A549 (cell line): ENCODE results near the gene RFX1. TPM values are rescaled to one million over a fixed set of nuclear protein-coding genes. Genes with fewer than 3 reads are reported as not detected.

Experiments used
- ATAC-seq, 2 experiments: fragments of 200-7000 bp in 1 of 2; fragments of >200 bp in 1 of 2; cut with Nextera tagmentation in 1 of 2; cut with Tn5 transposase in 1 of 2; 3 replicates each; pipeline versions ENCODE4 v1.8.0 to v1.9.1; 2018 to 2020; ENCODE audit warnings: mild to moderate bottlenecking in 1 of 2, moderate library complexity in 1 of 2
- CTCF ChIA-PET: fragments of 300-600 bp; sonication (Branson Sonifier 250); formaldehyde crosslinking; extraction: SDS; loops from one replicate; lab custom pipeline; 2021; ENCODE audit warnings: antibody characterized with exemption, inconsistent platforms; lab: Yijun Ruan, JAX
- POLR2A ChIA-PET: fragments of 350-600 bp; formaldehyde crosslinking; extraction: SDS; loops from one replicate; lab custom pipeline; 2021; ENCODE audit warnings: antibody characterized with exemption, inconsistent platforms; lab: Yijun Ruan, JAX
- DNase-seq, 2 experiments: peaks; one replicate each; pipeline versions ENCODE4 v3.0.0 to v3.0.0-alpha.2; 2011 to 2016; ENCODE audit warnings: low read depth in 1 of 2, low spot score in 1 of 2
- FAIRE-seq: peaks from 2 replicates; lab custom pipeline; 2011; peaks lifted over from hg19 to GRCh38; lab: Jason Lieb, UNC
- H3K27ac ChIP-seq, 2 experiments: fragments of >200 bp; sonication (Bioruptor Twin); formaldehyde crosslinking; 3 replicates each; pipeline ENCODE4 v1.5.1; 2016 to 2017
- H3K4me1 ChIP-seq: fragments of >200 bp; sonication (Bioruptor Twin); formaldehyde crosslinking; 3 replicates; pipeline ENCODE4 v1.6.1; 2016
- H3K4me2 ChIP-seq: fragments of >200 bp; sonication (Bioruptor Twin); formaldehyde crosslinking; 3 replicates; pipeline ENCODE4 v1.6.1; 2016
- H3K4me3 ChIP-seq: fragments of >200 bp; sonication (Bioruptor Twin); formaldehyde crosslinking; 3 replicates; pipeline ENCODE4 v1.5.1; 2016
- H3K9me3 ChIP-seq: fragments of >200 bp; sonication (Bioruptor Twin); formaldehyde crosslinking; 3 replicates; pipeline ENCODE4 v1.6.1; 2016
- BHLHE40 ChIP-seq: IDR thresholded peaks from 2 replicates; pipeline ENCODE4 v1.6.1; 2012; ENCODE audit warnings: low read depth, low read length, inconsistent platforms
- CHD4 ChIP-seq: fragments of 200-600 bp; sonication (generic); IDR thresholded peaks from 2 replicates; pipeline ENCODE4 v1.6.1; 2016; ENCODE audit warnings: antibody characterized with exemption, mild to moderate bottlenecking, borderline replicate concordance
- ESRRA ChIP-seq: fragments of 150-350 bp; IDR thresholded peaks from 2 replicates; pipeline ENCODE4 v1.6.1; 2014; ENCODE audit warnings: mild to moderate bottlenecking, low read length, borderline replicate concordance
- FOSB ChIP-seq: fragments of 250-450 bp; sonication (Bioruptor Pico); IDR thresholded peaks from 2 replicates; pipeline ENCODE4 v1.5.0; 2020; ENCODE audit warnings: mild to moderate bottlenecking, moderate library complexity
- FOXS1 ChIP-seq: fragments of 250-450 bp; sonication (Bioruptor Pico); IDR thresholded peaks from 2 replicates; pipeline ENCODE4 v1.5.0; 2020; ENCODE audit warnings: mild to moderate bottlenecking, moderate library complexity
- HDAC2 ChIP-seq: fragments of 200-600 bp; sonication (generic); IDR thresholded peaks from 2 replicates; pipeline ENCODE4 v1.6.1; 2016
- HEYL ChIP-seq: fragments of 250-450 bp; sonication (Bioruptor Pico); IDR thresholded peaks from 2 replicates; pipeline ENCODE4 v1.8.0; 2021; ENCODE audit warnings: mild to moderate bottlenecking, moderate library complexity
- HOXB13 ChIP-seq: fragments of 250-450 bp; sonication (Bioruptor Pico); IDR thresholded peaks from 2 replicates; pipeline ENCODE4 v1.5.0; 2020; ENCODE audit warnings: low read depth, mild to moderate bottlenecking, moderate library complexity
- KDM1A ChIP-seq: fragments of 200-600 bp; sonication (generic); IDR thresholded peaks from 2 replicates; pipeline ENCODE4 v1.6.1; 2016; ENCODE audit warnings: low read depth, mild to moderate bottlenecking
- MAFK ChIP-seq: fragments of 450-650 bp; IDR thresholded peaks from 2 replicates; pipeline ENCODE4 v1.6.1; 2014; ENCODE audit not compliant: partially characterized antibody
- MAZ ChIP-seq: fragments of 150-350 bp; IDR thresholded peaks from 2 replicates; pipeline ENCODE4 v1.6.1; 2014; ENCODE audit warnings: antibody characterized with exemption, low read depth, low read length, borderline replicate concordance
- MYC ChIP-seq: IDR thresholded peaks from 2 replicates; pipeline ENCODE4 v1.6.1; 2012; ENCODE audit warnings: mild to moderate bottlenecking, inconsistent platforms, low read length, improper control_type of control experiment, borderline replicate concordance
- NFE2L2 ChIP-seq: fragments of 150-350 bp; conservative IDR thresholded peaks from 2 replicates; pipeline ENCODE4 v1.6.1; 2014; ENCODE audit warnings: low read length
- NPAS2 ChIP-seq: fragments of 250-450 bp; sonication (Bioruptor Pico); IDR thresholded peaks from 2 replicates; pipeline ENCODE4 v1.8.0; 2022; ENCODE audit warnings: mild to moderate bottlenecking, moderate library complexity, borderline replicate concordance
- NR3C1 ChIP-seq: fragments of >200 bp; sonication (Bioruptor Twin); formaldehyde crosslinking; IDR thresholded peaks from 3 replicates; pipeline ENCODE4 v1.6.1; 2017
- PHF8 ChIP-seq: fragments of 200-600 bp; sonication (generic); IDR thresholded peaks from 2 replicates; pipeline ENCODE4 v1.6.1; 2016; ENCODE audit warnings: low read depth, mild to moderate bottlenecking, antibody characterized with exemption, moderate library complexity, borderline replicate concordance
- POLR2AphosphoS2 ChIP-seq: conservative IDR thresholded peaks from 2 replicates; pipeline ENCODE4 v1.6.1; 2012; ENCODE audit warnings: low read length, improper control_type of control experiment, inconsistent platforms
- RCOR1 ChIP-seq: fragments of 150-350 bp; IDR thresholded peaks from 2 replicates; pipeline ENCODE4 v1.6.1; 2014; ENCODE audit warnings: antibody characterized with exemption, low read length, low read depth
- SREBF2 ChIP-seq: fragments of 450-650 bp; IDR thresholded peaks from 2 replicates; pipeline ENCODE4 v1.6.1; 2014; ENCODE audit warnings: mild to moderate bottlenecking, moderate library complexity
- ZNF302 ChIP-seq: fragments of 250-450 bp; sonication (Bioruptor Pico); IDR thresholded peaks from 2 replicates; pipeline ENCODE4 v1.9.0; 2021; ENCODE audit warnings: inconsistent platforms, mild to moderate bottlenecking, moderate library complexity
- ZSCAN20 ChIP-seq: fragments of 250-450 bp; sonication (Bioruptor Pico); IDR thresholded peaks from 2 replicates; pipeline ENCODE4 v1.8.0; 2022; ENCODE audit warnings: mild to moderate bottlenecking, moderate library complexity
- WGBS: methylation state at CpG from one replicate; pipeline ENCODE4 v1.1.6; 2017; ENCODE audit errors: missing lambda C conversion rate; 5-methylcytosine and 5-hydroxymethylcytosine counted together
- polyA plus RNA-seq, 4 experiments: library from polyadenylated mRNA; depleted of rRNA in 3 of 4; stranded (reverse); fragments of >200 nt; fragmentation: RNase III in 1 of 4; extraction: RNeasy Plus Mini Kit Qiagen cat#74134 plus additional on column Dnase treatment in 1 of 4; gene quantifications; 2 replicates in 3 of 4; 3 replicates in 1 of 4; pipeline ENCODE4 v1.2.3, GENCODE V29; 2011 to 2017
- TF ChIP-seq, protein P1 (sequence below): fragments of 250-450 bp; sonication (Bioruptor Pico); IDR thresholded peaks from 2 replicates; pipeline ENCODE4 v1.5.0; 2021; ENCODE audit warnings: mild to moderate bottlenecking, moderate library complexity, borderline replicate concordance
- TF ChIP-seq, protein P2 (sequence below): fragments of >200 bp; sonication (Bioruptor Twin); formaldehyde crosslinking; IDR thresholded peaks from 3 replicates; pipeline ENCODE4 v1.6.1; 2016

The RFX1 gene
- polyA plus RNA-seq, 2 of the 4 experiments (the other 2 are of a cell fraction) = 0.57 to 5.4 TPM

DNA sequence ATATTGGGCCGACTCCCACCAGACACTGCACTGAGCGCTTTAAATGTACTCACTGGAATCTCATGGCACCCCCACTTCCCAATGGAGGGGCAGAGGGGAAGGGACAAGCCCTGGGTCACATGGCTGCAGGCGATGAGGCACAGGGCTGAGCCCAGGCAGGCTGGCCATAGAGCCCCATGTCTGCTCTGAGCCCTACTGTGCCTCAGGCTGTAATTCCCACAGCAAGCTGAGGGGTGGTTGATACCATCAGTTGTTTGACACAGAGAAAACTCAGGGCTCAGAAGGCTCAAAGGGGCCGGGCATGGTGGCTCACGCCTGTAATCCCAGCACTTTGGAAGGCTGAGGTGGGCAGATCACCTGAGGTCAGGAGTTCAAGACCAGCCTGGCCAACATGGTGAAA, 25.1 kb downstream of the RFX1 start (continued):
- TF ChIP-seq, protein P1, sequence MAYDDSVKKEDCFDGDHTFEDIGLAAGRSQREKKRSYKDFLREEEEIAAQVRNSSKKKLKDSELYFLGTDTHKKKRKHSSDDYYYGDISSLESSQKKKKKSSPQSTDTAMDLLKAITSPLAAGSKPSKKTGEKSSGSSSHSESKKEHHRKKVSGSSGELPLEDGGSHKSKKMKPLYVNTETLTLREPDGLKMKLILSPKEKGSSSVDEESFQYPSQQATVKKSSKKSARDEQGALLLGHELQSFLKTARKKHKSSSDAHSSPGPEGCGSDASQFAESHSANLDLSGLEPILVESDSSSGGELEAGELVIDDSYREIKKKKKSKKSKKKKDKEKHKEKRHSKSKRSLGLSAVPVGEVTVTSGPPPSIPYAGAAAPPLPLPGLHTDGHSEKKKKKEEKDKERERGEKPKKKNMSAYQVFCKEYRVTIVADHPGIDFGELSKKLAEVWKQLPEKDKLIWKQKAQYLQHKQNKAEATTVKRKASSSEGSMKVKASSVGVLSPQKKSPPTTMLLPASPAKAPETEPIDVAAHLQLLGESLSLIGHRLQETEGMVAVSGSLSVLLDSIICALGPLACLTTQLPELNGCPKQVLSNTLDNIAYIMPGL = no peak
- TF ChIP-seq, all 56 proteins: peak for 0

DNA sequence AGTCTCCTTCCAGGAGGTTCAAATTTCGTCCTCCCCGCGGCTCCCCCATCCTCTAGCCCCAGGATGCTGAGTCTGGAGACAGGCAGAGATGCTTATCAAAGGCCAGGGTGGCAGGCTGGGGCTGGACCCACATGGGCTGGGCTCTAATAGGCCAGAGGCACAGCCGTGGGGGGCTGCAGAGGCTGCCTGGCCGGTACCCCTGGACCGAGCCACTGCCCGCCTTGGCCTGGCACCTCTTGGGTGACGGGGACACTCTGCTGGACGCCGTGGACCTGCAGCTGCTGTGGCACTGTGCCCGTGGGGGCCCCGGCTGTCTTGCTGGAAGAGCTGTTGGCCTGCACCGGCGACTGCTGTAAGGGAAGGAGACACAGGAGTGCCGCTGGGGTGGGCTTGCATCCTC, 25.8 kb downstream of the RFX1 start:
- Histone ChIP-seq H3K27ac (no peak overlapping the region), H3K4me3 (no peak overlapping the region), H3K4me2 (no peak overlapping the region), H3K4me1 (no peaks in the 10 kb centered on the region), H3K9me3 (no peaks in the 10 kb centered on the region)
- DNase-seq (no peak), ATAC-seq (no peak), FAIRE-seq (no peak)
- WGBS = 88% methylated on average over 3 of the region's 15 CpGs
- POLR2A ChIA-PET = no interaction called here
- TF ChIP-seq NFE2L2 = no peak
- TF ChIP-seq HEYL = no peak
- TF ChIP-seq NPAS2 (CRISPR knock-in tag) = no peak
- no peak for TF ChIP-seq ZSCAN20
- TF ChIP-seq MYC = no peak
- TF ChIP-seq, protein P1 = no peak
- TF ChIP-seq POLR2AphosphoS2 = no peak
- no peak for TF ChIP-seq MAZ
- no peak for TF ChIP-seq RCOR1
- TF ChIP-seq, all 56 proteins: peak for 0
- CTCF ChIA-PET = interaction anchor here (0.8 kb wide), 1 partner anchor 95 kb away, joined by 4 read pairs; no protein-coding TSS in a partner anchor

DNA sequence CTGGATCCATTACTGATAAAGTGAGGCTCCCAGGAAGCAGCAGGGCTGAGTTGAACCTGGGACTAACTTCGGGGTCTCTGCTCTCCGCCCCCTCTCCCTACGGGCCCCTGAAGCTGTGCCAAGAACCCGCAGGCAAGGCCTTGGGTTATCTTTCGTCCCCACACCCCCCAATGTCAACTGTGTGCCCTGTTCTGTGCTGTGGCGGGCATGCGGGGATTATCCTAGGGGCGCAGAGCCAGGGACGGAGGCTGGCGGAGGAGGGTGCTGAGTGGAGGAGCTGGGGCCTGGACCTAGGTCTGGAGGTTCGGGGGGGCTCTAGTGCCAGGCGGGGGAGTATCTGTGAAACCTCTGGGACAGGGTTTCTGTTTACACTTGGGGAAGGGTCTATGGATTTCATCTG, 26.4 kb downstream of the RFX1 start:
- WGBS = 50% methylated on average over 2 of the region's 12 CpGs
- DNase-seq (no peak), FAIRE-seq (no peak), ATAC-seq (no peak)
- Histone ChIP-seq H3K4me2 (no peak overlapping the region), H3K4me3 (no peak overlapping the region), H3K9me3 (no peaks in the 10 kb centered on the region), H3K27ac (no peak overlapping the region), H3K4me1 (no peaks in the 10 kb centered on the region)
- ChIA-PET POLR2A (no interaction called here), CTCF (no interaction called here)
- TF ChIP-seq CHD4 = no peak
- TF ChIP-seq FOXS1 (CRISPR knock-in tag) = no peak
- TF ChIP-seq PHF8 = no peak
- TF ChIP-seq HDAC2 = no peak
- no peak for TF ChIP-seq ZNF302
- no peak for TF ChIP-seq ESRRA
- no peak for TF ChIP-seq MAFK
- TF ChIP-seq, protein P2, sequence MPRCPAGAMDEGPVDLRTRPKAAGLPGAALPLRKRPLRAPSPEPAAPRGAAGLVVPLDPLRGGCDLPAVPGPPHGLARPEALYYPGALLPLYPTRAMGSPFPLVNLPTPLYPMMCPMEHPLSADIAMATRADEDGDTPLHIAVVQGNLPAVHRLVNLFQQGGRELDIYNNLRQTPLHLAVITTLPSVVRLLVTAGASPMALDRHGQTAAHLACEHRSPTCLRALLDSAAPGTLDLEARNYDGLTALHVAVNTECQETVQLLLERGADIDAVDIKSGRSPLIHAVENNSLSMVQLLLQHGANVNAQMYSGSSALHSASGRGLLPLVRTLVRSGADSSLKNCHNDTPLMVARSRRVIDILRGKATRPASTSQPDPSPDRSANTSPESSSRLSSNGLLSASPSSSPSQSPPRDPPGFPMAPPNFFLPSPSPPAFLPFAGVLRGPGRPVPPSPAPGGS = no peak
- TF ChIP-seq NFE2L2 = no peak
- TF ChIP-seq NPAS2 (CRISPR knock-in tag) = no peak
- TF ChIP-seq NR3C1 = no peak
- no peak for TF ChIP-seq KDM1A
- no peak for TF ChIP-seq HOXB13 (CRISPR knock-in tag)
- TF ChIP-seq FOSB (CRISPR knock-in tag) = no peak
- TF ChIP-seq BHLHE40 = no peak
- TF ChIP-seq SREBF2 = no peak
